Esophagus muscularis mucosa (tissue), 4 donors: Measurements from ENCODE around the gene OR2S2. TPM values are rescaled to one million over a fixed set of nuclear protein-coding genes. Genes with fewer than 3 reads are reported as not detected.
"Not testable (repeated sequence)": the region's sequence is repeated elsewhere in the genome, so short reads cannot be mapped to it uniquely, and the experiment has no call there.

ENCODE experiments used
- DNase-seq: peaks from one replicate; pipeline ENCODE4 v3.0.0-alpha.2; 2017; ENCODE audit errors: extremely low spot score
- H3K27ac ChIP-seq, 4 donors: fragments of 200-600 bp; sonication (generic); replicated peaks in 1 of 4; 1 replicate in 3 of 4; 2 replicates in 1 of 4; pipeline ENCODE4 v1.5.1; 2016 to 2019; ENCODE audit warnings: mild to moderate bottlenecking in 1 of 4
- H3K27me3 ChIP-seq, 4 donors: fragments of 200-600 bp; sonication (generic); one replicate each; pipeline versions ENCODE4 v1.5.1 to v1.6.0; 2016 to 2019
- H3K36me3 ChIP-seq, 4 donors: fragments of 200-600 bp; sonication (generic); one replicate each; pipeline ENCODE4 v1.5.1; 2016 to 2019
- H3K4me1 ChIP-seq, 4 donors: fragments of 200-600 bp; sonication (generic); one replicate each; pipeline ENCODE4 v1.5.1; 2016 to 2019
- H3K4me3 ChIP-seq, 4 donors: fragments of 200-600 bp; sonication (generic); 1 replicate in 2 of 4; 2 replicates in 2 of 4; pipeline ENCODE4 v1.5.1; 2016 to 2019; ENCODE audit warnings: mild to moderate bottlenecking in 4 of 4, moderate library complexity in 1 of 4
- H3K9me3 ChIP-seq, 4 donors: fragments of 200-600 bp; sonication (generic); 1 replicate in 3 of 4; 2 replicates in 1 of 4; pipeline ENCODE4 v1.5.1; 2016 to 2019
- CTCF ChIP-seq, 3 experiments: fragments of 200-600 bp in 2 of 3; fragments of 450-650 bp in 1 of 3; sonication (generic) in 2 of 3; IDR thresholded peaks; one replicate each; pipeline ENCODE4 v1.5.1; 2017 to 2019; ENCODE audit warnings: antibody characterized with exemption in 3 of 3, mild to moderate bottlenecking in 2 of 3, moderate library complexity in 1 of 3
- EP300 ChIP-seq: sonication (generic); formaldehyde crosslinking; IDR thresholded peaks from one replicate; pipeline ENCODE4 v1.6.1; 2017; ENCODE audit warnings: antibody characterized with exemption
- POLR2A ChIP-seq: fragments of 450-650 bp; IDR thresholded peaks from one replicate; pipeline ENCODE4 v1.6.1; 2017; ENCODE audit warnings: antibody characterized with exemption, moderate library complexity, mild to moderate bottlenecking, low read depth
- POLR2AphosphoS5 ChIP-seq, 2 donors: sonication (generic); formaldehyde crosslinking; IDR thresholded peaks; one replicate each; pipeline ENCODE4 v1.6.1; 2017; ENCODE audit warnings: antibody characterized with exemption in 2 of 2
- WGBS: methylation state at CpG from one replicate; pipeline ENCODE4 v1.1.5; 2018; 5-methylcytosine and 5-hydroxymethylcytosine counted together
- intact Hi-C: fragments of 100-400 bp; cut with DNase I; formaldehyde crosslinking; loops from one replicate; pipeline ENCODE4 v1.15.1; 2023
- total RNA-seq, 4 donors: library from RNA; depleted of rRNA; stranded (reverse); fragments of >200 nt; gene quantifications; one replicate each; pipeline versions ENCODE4 v1.1.0 to v1.2.1, GENCODE V29; 2016

Gene OR2S2
- total RNA-seq, 4 donors from 2014 or later = not detected

- Histone ChIP-seq H3K27ac (no peak overlapping the region), H3K9me3 (peaks cover 0 to 5% (median 2%) of the 10 kb centered on the region in 4 donors), H3K4me3 (no peak overlapping the region), H3K27me3 (no peaks in the 10 kb centered on the region), H3K36me3 (no peaks in the 10 kb centered on the region), H3K4me1 (no peaks in the 10 kb centered on the region)
- TF ChIP-seq EP300 (no peak), POLR2A (no peak), POLR2AphosphoS5 (IDR thresholded peaks at IDR 0.05) (no peak), CTCF (IDR thresholded peaks at IDR 0.05) (no peak)
- intact Hi-C loops = no loop called here
- DNase-seq = peak; percentile 37
- 91% methylated on average over 1 of the region's 1 CpG for WGBS
Measured at GRCh38 chr9:35998333-35998732, 40.4 kb upstream of the OR2S2 start.

- 84% methylated on average over 4 of the region's 4 CpGs for WGBS
- H3K9me3 ChIP-seq, H3K27ac ChIP-seq, intact Hi-C loops, H3K27me3 ChIP-seq, DNase-seq, H3K4me1 ChIP-seq, H3K4me3 ChIP-seq, H3K36me3 ChIP-seq: not testable (repeated sequence)
Measured at GRCh38 chr9:35997016-35997415, 39.1 kb upstream of the OR2S2 start.

GRCh38 chr9:35996358-35996970 is 38.5 kb upstream of the OR2S2 start:
- intact Hi-C loops = no loop called here
- H3K4me1 ChIP-seq = no peaks in the 10 kb centered on the region
- TF ChIP-seq EP300 = no peak
- no peak for TF ChIP-seq POLR2AphosphoS5 (IDR thresholded peaks at IDR 0.05)
- TF ChIP-seq POLR2A = no peak
- TF ChIP-seq CTCF (IDR thresholded peaks at IDR 0.05) = no peak
- no peak overlapping the region for H3K27ac ChIP-seq
- WGBS = 71% methylated on average over 1 of the region's 1 CpG
- H3K27me3 ChIP-seq = peaks cover 0 to 6% (median 0%) of the 10 kb centered on the region in 4 donors
- DNase-seq = peak; percentile 66
- no peaks in the 10 kb centered on the region for H3K36me3 ChIP-seq
- H3K4me3 ChIP-seq = no peak overlapping the region
- peaks cover 0 to 5% (median 2%) of the 10 kb centered on the region in 4 donors for H3K9me3 ChIP-seq

- no peak overlapping the region for H3K4me3 ChIP-seq
- H3K36me3 ChIP-seq = no peaks in the 10 kb centered on the region
- no peaks in the 10 kb centered on the region for H3K4me1 ChIP-seq
- H3K9me3 ChIP-seq = peaks cover 0 to 5% (median 2%) of the 10 kb centered on the region in 4 donors
- intact Hi-C loops = no loop called here
- DNase-seq = peak; percentile 19
- 77% methylated on average over 2 of the region's 2 CpGs for whole genome bisulfite sequencing
- TF ChIP-seq POLR2AphosphoS5 (IDR thresholded peaks at IDR 0.05) = no peak
- no peak for TF ChIP-seq POLR2A
- TF ChIP-seq EP300 = no peak
- no peak for TF ChIP-seq CTCF (IDR thresholded peaks at IDR 0.05)
- H3K27ac ChIP-seq = no peak overlapping the region
- H3K27me3 ChIP-seq = peaks cover 0 to 6% (median 0%) of the 10 kb centered on the region in 4 donors
Measured at GRCh38 chr9:35994959-35995358, 37.0 kb upstream of the OR2S2 start.

GRCh38 chr9:35993976-35994720 is 36.2 kb upstream of the OR2S2 start:
- no peaks in the 10 kb centered on the region for H3K4me1 ChIP-seq
- no peak overlapping the region for H3K27ac ChIP-seq
- WGBS = 57% methylated on average over 5 of the region's 5 CpGs
- peaks cover 0 to 5% (median 2%) of the 10 kb centered on the region in 4 donors for H3K9me3 ChIP-seq
- H3K36me3 ChIP-seq = no peaks in the 10 kb centered on the region
- TF ChIP-seq POLR2AphosphoS5 (IDR thresholded peaks at IDR 0.05) = no peak
- TF ChIP-seq CTCF (IDR thresholded peaks at IDR 0.05) = no peak
- no peak for TF ChIP-seq POLR2A
- TF ChIP-seq EP300 = no peak
- peaks cover 0 to 6% (median 0%) of the 10 kb centered on the region in 4 donors for H3K27me3 ChIP-seq
- intact Hi-C loops = no loop called here
- DNase-seq = peak; percentile 70
- no peak overlapping the region for H3K4me3 ChIP-seq

GRCh38 chr9:35993136-35993535 is 35.2 kb upstream of the OR2S2 start:
- H3K4me3 ChIP-seq, H3K9me3 ChIP-seq, intact Hi-C loops, H3K27ac ChIP-seq, H3K27me3 ChIP-seq, DNase-seq, H3K36me3 ChIP-seq, H3K4me1 ChIP-seq: not testable (repeated sequence)
- 82% methylated on average over 3 of the region's 3 CpGs for WGBS
